GM12801 (cell line): ENCODE measurements around the gene STARD9.

ENCODE experiments used
- TF ChIP-seq, protein P1 (sequence below): IDR thresholded peaks from one replicate; pipeline ENCODE4 v1.5.1; 2011; ENCODE audit warnings: control low read depth; ENCODE audit not compliant: insufficient read length; ENCODE audit errors: extremely low read depth

The STARD9 gene

DNA sequence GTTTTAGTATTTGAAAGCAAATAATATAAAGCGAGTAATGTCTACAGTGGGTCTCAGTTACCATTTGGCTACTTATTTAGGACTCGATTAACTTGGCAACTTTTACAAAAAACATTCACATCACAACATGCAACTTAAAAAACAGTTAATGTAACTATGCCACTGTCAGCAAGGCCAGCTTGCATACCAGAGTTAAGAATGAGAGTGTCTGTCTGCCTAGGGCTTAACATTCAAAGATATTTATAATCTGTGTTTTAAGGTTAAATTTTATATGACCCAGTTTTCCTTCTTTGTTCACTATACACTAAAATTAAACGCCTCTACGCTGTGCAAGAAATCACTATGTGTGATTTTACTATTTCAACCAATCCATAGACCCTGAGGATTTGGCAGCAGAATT, 166.7 kb downstream of the STARD9 start:
- TF ChIP-seq, protein P1, sequence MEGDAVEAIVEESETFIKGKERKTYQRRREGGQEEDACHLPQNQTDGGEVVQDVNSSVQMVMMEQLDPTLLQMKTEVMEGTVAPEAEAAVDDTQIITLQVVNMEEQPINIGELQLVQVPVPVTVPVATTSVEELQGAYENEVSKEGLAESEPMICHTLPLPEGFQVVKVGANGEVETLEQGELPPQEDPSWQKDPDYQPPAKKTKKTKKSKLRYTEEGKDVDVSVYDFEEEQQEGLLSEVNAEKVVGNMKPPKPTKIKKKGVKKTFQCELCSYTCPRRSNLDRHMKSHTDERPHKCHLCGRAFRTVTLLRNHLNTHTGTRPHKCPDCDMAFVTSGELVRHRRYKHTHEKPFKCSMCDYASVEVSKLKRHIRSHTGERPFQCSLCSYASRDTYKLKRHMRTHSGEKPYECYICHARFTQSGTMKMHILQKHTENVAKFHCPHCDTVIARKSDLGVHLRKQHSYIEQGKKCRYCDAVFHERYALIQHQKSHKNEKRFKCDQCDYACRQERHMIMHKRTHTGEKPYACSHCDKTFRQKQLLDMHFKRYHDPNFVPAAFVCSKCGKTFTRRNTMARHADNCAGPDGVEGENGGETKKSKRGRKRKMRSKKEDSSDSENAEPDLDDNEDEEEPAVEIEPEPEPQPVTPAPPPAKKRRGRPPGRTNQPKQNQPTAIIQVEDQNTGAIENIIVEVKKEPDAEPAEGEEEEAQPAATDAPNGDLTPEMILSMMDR: no peak

DNA sequence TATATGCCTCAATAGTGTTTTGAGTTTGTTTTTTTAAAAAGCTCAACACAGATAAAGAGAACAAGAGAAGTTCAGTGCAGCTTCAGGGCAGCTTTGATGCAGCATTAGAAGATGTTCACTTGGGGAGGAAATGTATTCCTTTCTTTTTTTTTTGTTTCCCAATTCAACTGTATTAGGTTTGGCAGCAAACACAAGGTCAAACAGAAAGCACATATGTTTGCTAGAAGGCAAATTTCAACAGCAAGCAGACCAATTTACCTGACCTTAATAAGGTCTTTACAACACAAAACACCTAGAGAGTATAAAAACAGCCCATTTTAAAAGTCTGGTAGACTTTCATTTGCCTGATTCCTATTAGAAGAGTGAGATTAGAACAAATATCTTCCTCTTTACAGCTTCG, 168.8 kb downstream of the STARD9 start:
- TF ChIP-seq, protein P1: no peak

DNA sequence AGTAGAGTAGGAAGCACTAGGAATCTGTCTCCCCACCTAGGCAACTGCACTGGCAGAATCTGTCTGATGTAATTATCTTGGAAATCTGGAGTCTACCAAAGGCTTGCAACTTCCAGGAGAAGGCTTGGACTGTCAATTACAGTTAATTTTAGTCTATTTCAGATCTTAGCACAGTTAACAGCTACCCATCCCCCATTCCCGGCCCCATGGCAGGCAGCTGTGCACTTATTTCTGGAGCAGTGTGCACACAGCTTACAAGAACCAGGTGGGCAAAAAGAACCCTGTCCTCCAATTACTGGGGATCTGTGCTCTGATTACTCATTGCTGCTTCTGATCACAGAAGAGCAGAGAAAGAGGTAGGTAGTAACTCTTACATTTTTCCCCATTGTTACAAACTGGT, 173.9 kb downstream of the STARD9 start:
- TF ChIP-seq, protein P1: no peak

DNA sequence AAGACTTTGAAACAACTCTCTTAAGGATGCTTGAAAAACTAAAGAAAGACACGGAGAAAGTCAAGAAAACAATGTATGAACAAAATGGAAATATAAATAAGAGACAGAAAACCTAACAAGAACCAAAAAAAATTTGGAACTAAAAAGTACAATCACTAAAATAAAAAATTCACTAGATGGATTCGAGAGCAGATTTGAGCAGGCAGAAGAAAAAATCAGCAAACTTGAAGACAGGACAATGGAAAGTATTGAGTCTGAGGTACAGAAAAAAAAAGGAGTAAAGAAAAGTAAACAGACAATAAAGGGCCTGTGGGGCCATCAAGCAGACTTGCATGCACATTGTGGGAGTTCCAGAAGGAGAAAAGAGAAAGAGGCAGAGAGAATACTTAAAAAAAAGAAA, 174.9 kb downstream of the STARD9 start:
- TF ChIP-seq, protein P1: no peak

DNA sequence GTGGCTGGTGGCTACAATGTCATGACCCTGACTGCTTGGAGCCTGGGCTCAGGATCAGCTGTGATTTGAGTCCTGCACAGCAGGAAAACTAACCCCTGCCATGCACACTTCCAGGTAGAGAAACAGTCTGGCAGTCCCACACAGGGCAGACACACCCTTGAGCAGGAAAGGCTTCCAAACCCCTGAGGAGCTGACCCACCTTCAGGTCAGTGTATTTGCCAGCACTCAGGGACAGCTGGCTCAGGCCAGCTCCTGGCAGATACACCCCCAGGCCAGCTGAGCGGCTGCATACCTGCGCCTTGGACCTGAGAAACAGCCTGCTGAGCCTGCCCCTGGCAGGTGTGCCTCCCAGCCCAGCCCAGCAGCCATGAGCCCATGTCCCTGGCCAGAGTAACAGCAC, 183.7 kb downstream of the STARD9 start:
- TF ChIP-seq, protein P1: no peak

DNA sequence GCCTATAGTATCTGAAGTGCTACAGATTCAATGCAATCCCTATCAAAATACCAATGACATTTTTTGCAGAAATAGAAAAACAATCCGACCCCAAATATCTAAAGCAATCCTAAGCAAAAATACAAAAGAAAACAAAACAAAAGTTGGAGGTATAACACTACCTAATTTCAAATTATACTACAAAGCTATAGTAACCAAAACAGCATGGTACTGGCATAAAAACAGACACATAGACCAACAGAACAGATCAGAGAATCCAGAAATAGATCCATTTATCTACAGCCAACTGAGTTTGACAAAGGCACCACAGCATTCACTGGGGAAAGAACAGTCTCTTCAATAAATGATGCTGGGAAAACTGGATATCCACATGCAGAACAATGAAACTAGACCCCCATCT, 185.4 kb downstream of the STARD9 start:
- TF ChIP-seq, protein P1: no peak
